HG02759 (cell line): ENCODE data around the gene VPS8.
"Not testable (repeated sequence)": the region's sequence is repeated elsewhere in the genome, so short reads cannot be mapped to it uniquely, and the experiment has no call there.

Experiments
- ATAC-seq: cut with Tn5 transposase; IDR thresholded peaks from one replicate; pipeline ENCODE4 v1.9.1; 2021; ENCODE audit warnings: mild to moderate bottlenecking, moderate library complexity; ENCODE audit not compliant: unreplicated experiment

VPS8 gene

GRCh38 chr3:184864000-184864399 is 52.0 kb downstream of the VPS8 start:
- ATAC-seq: no peak

GRCh38 chr3:184868477-184868876 is 56.5 kb downstream of the VPS8 start:
- ATAC-seq: no peak

GRCh38 chr3:184872200-184872599 is 60.2 kb downstream of the VPS8 start:
- ATAC-seq: no peak

- ATAC-seq: no peak
Observed at GRCh38 chr3:184873141-184873540, 61.2 kb downstream of the VPS8 start.

GRCh38 chr3:184874709-184875644 is 63.0 kb downstream of the VPS8 start:
- no peak for ATAC-seq

GRCh38 chr3:184880276-184881019 is 68.5 kb downstream of the VPS8 start:
- ATAC-seq: no peak

GRCh38 chr3:184884359-184885017 is 72.5 kb downstream of the VPS8 start:
- peak; percentile 98 for ATAC-seq

- ATAC-seq: no peak
Observed at GRCh38 chr3:184885112-184885511, 73.1 kb downstream of the VPS8 start.

GRCh38 chr3:184887574-184887973 is 75.6 kb downstream of the VPS8 start:
- no peak for ATAC-seq

GRCh38 chr3:184889312-184889904 is 77.4 kb downstream of the VPS8 start:
- ATAC-seq: no peak

- ATAC-seq: no peak
Observed at GRCh38 chr3:184894051-184894450, 82.1 kb downstream of the VPS8 start.

- no peak for ATAC-seq
Observed at GRCh38 chr3:184895350-184895749, 83.4 kb downstream of the VPS8 start.

- ATAC-seq: no peak
Observed at GRCh38 chr3:184896336-184896735, 84.4 kb downstream of the VPS8 start.

GRCh38 chr3:184899953-184900595 is 88.1 kb downstream of the VPS8 start:
- ATAC-seq: no peak

GRCh38 chr3:184907031-184907430 is 95.1 kb downstream of the VPS8 start:
- ATAC-seq: not testable (repeated sequence)

- no peak for ATAC-seq
Observed at GRCh38 chr3:184907681-184908649, 96.0 kb downstream of the VPS8 start.

- no peak for ATAC-seq
Observed at GRCh38 chr3:184908859-184909258, 96.9 kb downstream of the VPS8 start.

GRCh38 chr3:184910664-184911063 is 98.7 kb downstream of the VPS8 start:
- no peak for ATAC-seq

GRCh38 chr3:184911570-184911969 is 99.6 kb downstream of the VPS8 start:
- ATAC-seq: no peak
